Spleen (tissue), 7 donors: Measurements from ENCODE around the gene ODF4.

ENCODE experiments used
- POLR2A ChIP-seq, 3 donors: fragments of 450-650 bp; IDR thresholded peaks; one replicate each; pipeline ENCODE4 v1.5.1; 2017; ENCODE audit warnings: antibody characterized with exemption in 3 of 3, mild to moderate bottlenecking in 1 of 3
- POLR2AphosphoS5 ChIP-seq, 3 donors: sonication (generic); formaldehyde crosslinking; IDR thresholded peaks; one replicate each; pipeline ENCODE4 v1.5.1; 2017; ENCODE audit warnings: antibody characterized with exemption in 3 of 3
- TF ChIP-seq, protein P1 (sequence below), 11 experiments: fragments of 200-600 bp in 7 of 11; fragments of 450-650 bp in 4 of 11; sonication (generic) in 4 of 11; IDR thresholded peaks in 8 of 11; conservative IDR thresholded peaks in 3 of 11; 1 replicate in 7 of 11; 2 replicates in 4 of 11; pipeline versions ENCODE4 v1.4.0 to v1.8.0; 2016 to 2021; ENCODE audit warnings: antibody characterized with exemption in 11 of 11, inconsistent platforms in 4 of 11, mild to moderate bottlenecking in 1 of 11
- donor health status: DM: no; HTN: no; CAD: no; lungs with moderate emphysema.
- donor health status: DM: no; HTN: no; CAD: no.
- donor health status: DM: no; HTN: no; CAD: no.

DNA sequence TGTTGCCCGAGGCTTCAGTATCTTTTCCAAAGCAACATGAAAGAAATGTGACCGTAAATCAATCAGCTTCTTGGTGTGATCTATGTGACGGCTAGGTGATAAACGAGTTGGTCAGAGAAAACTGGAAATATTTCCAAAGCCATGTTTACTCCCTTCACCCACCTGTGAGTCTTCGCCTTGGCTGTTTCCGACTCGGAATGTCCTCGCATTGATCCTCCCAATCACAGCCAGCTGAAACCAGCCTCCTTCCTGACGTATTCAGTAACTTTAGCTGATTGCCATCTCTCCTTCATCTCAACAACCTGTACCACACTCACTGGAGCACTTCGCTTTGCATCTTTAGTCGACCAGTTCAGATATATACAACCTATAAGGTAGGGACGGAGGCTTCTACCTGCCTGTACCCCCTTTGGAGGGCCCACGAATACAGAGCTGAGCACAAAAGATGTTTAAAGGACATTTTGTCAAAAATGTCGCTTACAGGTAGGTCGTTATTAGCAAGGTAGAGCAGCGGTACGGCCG is 36.2 kb downstream of the ODF4 start:
- TF ChIP-seq, protein P1, sequence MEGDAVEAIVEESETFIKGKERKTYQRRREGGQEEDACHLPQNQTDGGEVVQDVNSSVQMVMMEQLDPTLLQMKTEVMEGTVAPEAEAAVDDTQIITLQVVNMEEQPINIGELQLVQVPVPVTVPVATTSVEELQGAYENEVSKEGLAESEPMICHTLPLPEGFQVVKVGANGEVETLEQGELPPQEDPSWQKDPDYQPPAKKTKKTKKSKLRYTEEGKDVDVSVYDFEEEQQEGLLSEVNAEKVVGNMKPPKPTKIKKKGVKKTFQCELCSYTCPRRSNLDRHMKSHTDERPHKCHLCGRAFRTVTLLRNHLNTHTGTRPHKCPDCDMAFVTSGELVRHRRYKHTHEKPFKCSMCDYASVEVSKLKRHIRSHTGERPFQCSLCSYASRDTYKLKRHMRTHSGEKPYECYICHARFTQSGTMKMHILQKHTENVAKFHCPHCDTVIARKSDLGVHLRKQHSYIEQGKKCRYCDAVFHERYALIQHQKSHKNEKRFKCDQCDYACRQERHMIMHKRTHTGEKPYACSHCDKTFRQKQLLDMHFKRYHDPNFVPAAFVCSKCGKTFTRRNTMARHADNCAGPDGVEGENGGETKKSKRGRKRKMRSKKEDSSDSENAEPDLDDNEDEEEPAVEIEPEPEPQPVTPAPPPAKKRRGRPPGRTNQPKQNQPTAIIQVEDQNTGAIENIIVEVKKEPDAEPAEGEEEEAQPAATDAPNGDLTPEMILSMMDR (IDR thresholded peaks at IDR 0.05 in 8 of 11, conservative IDR thresholded peaks at IDR 0.05 in 3 of 11), result no peak
- no peak for TF ChIP-seq POLR2A (IDR thresholded peaks at IDR 0.05)
- no peak for TF ChIP-seq POLR2AphosphoS5 (IDR thresholded peaks at IDR 0.05)
